NCI-H526 treated with DMSO at 0.1 percent for 48 hours (cell line): Measurements from ENCODE around the gene ADRA1B.

Experiments used
- DNase-seq: peaks from one replicate; lab custom pipeline; 2025; lab: John Stamatoyannopoulos, UW

Gene ADRA1B

DNA sequence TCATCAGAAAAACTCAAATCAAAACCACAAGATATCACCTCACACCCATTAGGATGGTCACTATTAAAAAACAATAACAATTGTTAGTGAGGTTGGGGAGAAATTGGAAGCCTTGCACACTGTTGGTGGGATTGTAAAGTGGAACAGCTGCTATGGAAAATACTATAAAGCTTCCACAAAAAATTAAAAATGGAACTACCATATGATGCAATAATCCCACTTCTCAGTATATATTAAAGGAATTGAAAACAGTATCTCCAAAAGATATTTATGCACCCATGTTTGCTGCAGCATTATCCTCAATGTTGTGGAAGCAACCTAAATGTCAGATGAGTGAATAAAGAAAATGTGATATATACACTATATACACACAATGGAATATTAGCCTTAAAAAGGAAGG is 14.5 kb upstream of the ADRA1B start:
- DNase-seq = no peak

DNA sequence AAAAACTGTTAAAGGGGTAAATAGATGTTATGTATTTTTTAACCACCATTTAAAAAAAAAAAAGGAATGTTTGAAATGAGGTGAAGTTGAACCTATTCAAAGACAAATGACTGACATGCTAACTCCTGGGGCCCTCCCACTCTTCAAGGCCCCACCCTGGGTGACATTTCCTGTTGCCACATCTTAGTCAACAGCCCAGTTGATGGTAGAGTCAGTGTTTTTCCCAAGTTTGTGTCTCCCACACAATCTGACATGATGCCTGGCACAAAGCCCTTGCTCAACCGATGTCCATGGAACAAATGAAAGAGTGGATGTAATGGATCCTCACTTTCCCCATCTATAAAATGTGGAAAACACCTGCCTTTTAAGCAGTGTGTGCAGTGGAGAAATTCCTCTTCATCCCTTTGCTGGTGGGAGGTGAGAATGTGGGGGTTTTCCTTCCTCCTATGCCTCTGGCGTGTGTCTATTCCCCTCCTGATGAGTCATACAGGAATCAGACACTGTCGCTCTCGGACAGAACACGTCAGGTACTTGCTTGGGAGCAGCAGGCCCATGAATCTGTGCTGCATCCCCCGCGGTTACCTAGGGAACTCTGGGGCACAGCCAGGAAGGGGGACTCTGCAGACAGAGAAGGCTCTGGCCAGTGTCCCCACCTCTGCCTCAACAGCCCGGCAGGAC is 13.7 kb upstream of the ADRA1B start:
- no peak for DNase-seq

DNA sequence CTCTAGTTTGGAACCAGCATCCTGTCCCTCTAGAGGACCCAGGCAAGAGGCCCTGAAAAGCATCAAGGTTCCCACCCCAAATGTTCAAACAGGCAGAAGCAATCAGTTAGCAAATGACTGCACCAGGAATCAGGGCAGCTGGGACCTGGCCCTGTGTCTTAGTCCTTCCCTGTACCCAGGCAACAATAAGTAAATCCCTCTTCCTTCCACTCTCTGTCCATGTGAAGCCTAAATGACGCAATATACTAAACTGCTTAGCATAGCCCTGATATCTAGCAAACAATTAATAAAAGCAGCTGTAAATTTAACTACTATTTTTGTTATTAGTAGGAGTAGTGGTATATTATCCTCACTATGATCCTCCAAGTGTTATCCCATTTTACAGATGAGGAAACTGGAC is 13.2 kb upstream of the ADRA1B start:
- DNase-seq = no peak

- DNase-seq = no peak
These were observed 11.4 kb upstream of the ADRA1B start for GRCh38 chr5:159904874-159905273.

- DNase-seq = no peak
These were observed 10.8 kb upstream of the ADRA1B start for GRCh38 chr5:159905496-159905895.

DNA sequence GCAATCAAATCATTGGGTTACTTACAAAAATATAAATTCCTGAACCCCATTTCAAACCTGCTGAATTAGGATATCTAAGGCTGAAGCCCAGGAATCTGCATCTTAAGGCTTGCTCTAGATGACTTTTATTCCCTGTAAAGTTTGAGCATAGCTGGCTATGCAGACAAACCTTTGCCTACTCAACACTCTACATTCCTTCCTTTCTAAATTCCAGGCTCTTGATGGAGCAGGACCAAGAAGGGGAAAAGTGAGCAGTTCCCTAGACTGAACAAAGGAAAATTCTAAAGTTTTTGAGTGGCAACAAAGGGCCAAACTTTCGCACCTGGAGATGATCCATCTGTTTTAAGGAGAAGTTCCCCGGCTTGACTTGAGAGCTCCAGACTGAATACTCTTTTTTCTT is 9.8 kb upstream of the ADRA1B start:
- no peak for DNase-seq

GRCh38 chr5:159906943-159907342 is 9.3 kb upstream of the ADRA1B start:
- no peak for DNase-seq

DNA sequence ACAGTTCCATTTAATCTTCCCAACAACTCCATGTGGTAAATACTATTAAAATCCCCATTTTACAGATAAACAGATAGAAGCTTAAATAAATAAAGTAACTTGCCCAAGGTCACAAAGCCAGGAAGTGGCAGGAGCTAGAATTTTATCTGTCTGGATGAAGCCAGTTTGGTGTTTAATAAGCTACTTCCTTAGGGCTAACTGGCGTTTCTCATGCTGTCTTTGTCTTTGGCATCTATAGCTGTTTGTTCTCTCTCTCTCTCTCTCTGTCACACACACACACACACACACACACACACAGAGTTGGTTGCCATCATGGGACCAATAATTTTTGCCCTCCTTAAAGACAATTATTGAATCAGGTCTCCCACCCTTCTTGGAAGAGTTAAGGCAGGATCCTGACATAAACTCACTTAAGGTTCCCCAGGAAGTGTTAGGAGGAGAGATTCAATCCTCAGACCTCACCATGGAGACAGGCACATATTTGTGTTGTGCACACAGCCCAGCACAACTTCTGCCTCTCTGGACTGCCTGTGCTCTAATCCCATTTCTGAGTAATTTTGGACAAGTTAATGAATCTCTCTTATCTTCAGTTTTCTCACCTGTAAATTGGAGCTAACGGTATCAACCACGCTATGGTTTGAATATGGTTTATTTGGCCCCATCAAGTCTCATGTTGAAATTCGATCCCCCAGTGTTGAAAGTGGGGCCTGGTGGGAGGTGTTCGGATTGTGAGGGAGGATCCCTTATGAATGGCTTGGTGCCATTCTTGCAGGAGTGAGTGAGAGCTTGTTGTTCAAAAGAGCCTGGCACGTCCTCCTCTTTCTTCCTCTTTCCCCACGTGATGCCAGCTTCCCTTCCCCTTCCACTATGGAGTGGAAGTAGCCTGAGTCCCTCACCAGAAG is 8.3 kb upstream of the ADRA1B start:
- DNase-seq = no peak

GRCh38 chr5:159908591-159908940 is 7.7 kb upstream of the ADRA1B start:
- no peak for DNase-seq

- DNase-seq = no peak
These were observed 7.2 kb upstream of the ADRA1B start for GRCh38 chr5:159909126-159909525.

- no peak for DNase-seq
These were observed 6.0 kb upstream of the ADRA1B start for GRCh38 chr5:159910207-159910842.

GRCh38 chr5:159910843-159911229 is 5.4 kb upstream of the ADRA1B start:
- DNase-seq = no peak

DNA sequence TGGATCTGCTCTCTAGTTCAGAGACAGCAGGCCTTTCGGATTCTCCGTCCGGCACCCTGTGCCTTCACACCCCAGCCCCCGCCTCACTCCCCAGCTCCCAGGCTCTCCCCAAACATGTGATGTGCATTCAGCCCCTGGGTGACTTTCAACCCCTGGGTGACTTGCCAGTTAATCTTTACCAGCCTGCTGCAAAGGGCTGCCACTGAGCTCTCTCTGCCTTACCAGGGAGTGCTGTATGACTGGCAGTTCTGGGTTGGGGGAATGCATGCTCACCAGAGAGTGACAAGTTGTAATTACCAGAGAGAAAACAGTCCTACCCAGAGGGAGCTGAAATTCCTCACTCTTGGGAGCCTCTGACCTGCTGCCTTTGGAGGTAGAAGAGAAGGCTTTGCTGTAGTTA is 4.9 kb upstream of the ADRA1B start:
- no peak for DNase-seq

- no peak for DNase-seq
These were observed 4.1 kb upstream of the ADRA1B start for GRCh38 chr5:159912033-159912800.

DNA sequence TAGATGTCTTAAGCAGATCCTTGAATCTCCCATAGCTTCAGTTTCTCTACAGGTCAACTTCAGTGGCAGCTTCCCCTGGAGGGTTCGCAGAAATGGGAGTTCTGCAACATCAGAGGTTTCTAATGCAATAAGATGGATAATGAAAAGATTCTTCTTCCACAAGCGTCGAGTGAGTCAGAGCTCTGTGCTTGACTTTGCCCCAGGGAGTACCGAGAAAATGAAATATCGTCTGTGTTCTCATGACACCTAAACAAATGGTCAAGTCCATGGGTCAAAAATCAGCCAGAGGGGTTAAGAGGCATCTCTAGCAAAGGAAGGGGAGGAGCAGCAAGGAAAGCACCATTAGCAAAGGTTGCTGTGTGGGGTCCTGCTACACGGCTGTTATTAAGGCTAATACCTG is 3.2 kb upstream of the ADRA1B start:
- DNase-seq = no peak

DNA sequence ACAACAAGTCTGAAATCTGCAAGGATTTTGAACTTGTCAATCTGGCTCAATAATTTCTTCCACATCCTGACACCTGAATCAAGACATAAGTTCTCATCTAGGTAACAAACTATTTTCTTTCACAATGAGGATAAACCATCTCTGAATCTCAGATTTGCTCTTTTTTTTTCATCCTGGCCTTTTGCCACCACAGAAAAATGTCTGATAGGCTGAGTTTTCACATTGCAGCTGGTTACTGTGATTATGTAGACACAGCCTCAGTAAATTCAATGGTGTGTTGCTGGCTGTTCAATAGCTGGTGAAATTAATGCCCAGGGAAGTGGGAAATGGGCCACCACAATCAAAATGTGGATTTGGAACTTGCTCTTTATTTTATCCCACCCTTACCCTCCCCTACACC is 2.8 kb upstream of the ADRA1B start:
- no peak for DNase-seq

- no peak for DNase-seq
These were observed 819 bp downstream of the ADRA1B start for GRCh38 chr5:159916841-159917761.

- no peak for DNase-seq
These were observed 1.7 kb downstream of the ADRA1B start for GRCh38 chr5:159917994-159918393.

GRCh38 chr5:159921721-159922120 is 5.4 kb downstream of the ADRA1B start:
- DNase-seq = no peak

- DNase-seq = no peak
These were observed 6.7 kb downstream of the ADRA1B start for GRCh38 chr5:159923008-159923407.
